Measurements from ENCODE around the gene JADE2. TPM values are rescaled to one million over a fixed set of nuclear protein-coding genes. Genes with fewer than 3 reads are reported as not detected.

JADE2 gene
- total RNA-seq, 1 donor from 2014 or later: 16.8 TPM

DNA sequence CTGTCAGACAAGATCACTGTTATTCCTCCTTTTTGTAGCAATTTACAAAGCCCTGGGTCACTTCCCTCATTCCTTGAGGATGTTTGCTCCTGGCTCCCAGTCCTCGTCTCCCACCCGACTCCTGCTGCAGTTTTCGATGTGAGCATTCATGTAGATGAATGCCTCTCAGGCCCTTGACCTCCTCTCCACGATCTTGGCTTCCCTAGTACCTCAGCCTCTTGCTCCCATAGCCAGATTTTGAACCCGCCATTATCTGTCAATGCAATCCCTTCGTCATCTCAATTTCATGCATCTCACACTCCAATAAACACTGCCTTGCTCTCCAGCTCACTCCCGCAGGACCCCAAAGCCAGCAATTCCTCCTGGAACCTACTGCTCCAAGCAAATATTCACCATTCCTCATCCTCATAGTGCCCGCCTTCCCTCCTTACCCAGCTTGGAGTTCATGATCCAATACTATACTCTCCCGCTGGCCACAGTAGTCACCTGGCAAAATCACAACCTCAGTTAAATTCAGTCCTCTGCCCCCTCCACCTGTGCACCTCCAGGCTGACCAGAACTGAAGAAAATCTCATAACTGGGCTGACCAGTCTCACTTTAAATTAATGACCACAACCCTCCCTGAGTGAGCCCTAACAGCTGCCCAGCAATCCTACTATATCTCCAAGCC lies 35.1 kb upstream of the JADE2 start:
- H3K9me3 Mint-ChIP-seq (ENCODE audit: low read depth): no peaks in the 10 kb centered on the region
- H3K4me1 Mint-ChIP-seq (ENCODE audit: low read depth): no peaks in the 10 kb centered on the region
- H3K27ac Mint-ChIP-seq (ENCODE audit: unreplicated experiment): no peak overlapping the region
- no peak overlapping the region for H3K4me3 Mint-ChIP-seq (ENCODE audit: unreplicated experiment)
- DNase-seq (ENCODE audit: low spot score): peak; percentile 32
- TF ChIP-seq, protein P1, sequence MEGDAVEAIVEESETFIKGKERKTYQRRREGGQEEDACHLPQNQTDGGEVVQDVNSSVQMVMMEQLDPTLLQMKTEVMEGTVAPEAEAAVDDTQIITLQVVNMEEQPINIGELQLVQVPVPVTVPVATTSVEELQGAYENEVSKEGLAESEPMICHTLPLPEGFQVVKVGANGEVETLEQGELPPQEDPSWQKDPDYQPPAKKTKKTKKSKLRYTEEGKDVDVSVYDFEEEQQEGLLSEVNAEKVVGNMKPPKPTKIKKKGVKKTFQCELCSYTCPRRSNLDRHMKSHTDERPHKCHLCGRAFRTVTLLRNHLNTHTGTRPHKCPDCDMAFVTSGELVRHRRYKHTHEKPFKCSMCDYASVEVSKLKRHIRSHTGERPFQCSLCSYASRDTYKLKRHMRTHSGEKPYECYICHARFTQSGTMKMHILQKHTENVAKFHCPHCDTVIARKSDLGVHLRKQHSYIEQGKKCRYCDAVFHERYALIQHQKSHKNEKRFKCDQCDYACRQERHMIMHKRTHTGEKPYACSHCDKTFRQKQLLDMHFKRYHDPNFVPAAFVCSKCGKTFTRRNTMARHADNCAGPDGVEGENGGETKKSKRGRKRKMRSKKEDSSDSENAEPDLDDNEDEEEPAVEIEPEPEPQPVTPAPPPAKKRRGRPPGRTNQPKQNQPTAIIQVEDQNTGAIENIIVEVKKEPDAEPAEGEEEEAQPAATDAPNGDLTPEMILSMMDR (IDR thresholded peaks at IDR 0.05): no peak
- no peaks in the 10 kb centered on the region for H3K27me3 Mint-ChIP-seq (ENCODE audit: low read depth)
- no peaks in the 10 kb centered on the region for H3K36me3 Mint-ChIP-seq (ENCODE audit: low read depth)

- H3K27ac Mint-ChIP-seq (ENCODE audit: unreplicated experiment): no peak overlapping the region
- DNase-seq (ENCODE audit: low spot score): peak; percentile 61
- no peaks in the 10 kb centered on the region for H3K9me3 Mint-ChIP-seq (ENCODE audit: low read depth)
- H3K36me3 Mint-ChIP-seq (ENCODE audit: low read depth): no peaks in the 10 kb centered on the region
- H3K4me3 Mint-ChIP-seq (ENCODE audit: unreplicated experiment): no peak overlapping the region
- H3K27me3 Mint-ChIP-seq (ENCODE audit: low read depth): no peaks in the 10 kb centered on the region
- TF ChIP-seq, protein P1 (IDR thresholded peaks at IDR 0.05): no peak
- H3K4me1 Mint-ChIP-seq (ENCODE audit: low read depth): no peaks in the 10 kb centered on the region
These were observed 34.6 kb upstream of the JADE2 start for GRCh38 chr5:134490925-134491271.

DNA sequence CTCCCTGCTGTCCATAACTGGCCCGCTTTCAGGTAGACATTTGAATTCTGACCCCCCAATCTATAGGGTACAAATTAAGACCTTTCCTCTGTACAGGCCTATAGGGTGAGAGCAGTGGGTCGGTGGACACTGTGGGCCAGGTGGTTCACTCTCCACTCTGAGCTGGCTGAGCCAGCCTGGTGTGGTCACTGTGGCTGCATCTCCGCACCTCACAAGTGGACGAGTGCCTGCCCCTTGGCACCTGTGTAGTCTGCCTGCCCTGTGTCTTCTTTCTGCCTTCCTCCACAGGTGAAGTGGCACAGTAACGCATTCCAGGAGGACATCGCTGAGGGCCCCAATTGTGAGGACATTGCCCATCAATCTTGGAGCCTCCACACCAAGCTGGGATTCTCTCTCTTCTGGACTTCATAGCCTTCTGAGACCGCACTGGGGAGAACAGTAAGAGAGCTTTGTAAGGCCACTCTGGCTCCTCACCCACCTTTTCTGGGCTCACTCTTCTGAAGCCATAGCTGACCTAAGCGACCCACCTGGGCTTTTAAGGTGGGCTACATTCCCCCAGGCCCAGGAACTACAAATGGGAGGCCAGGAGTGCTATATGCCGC lies 33.5 kb upstream of the JADE2 start:
- Mint-ChIP-seq H3K36me3 (ENCODE audit: low read depth) (no peaks in the 10 kb centered on the region), H3K27me3 (ENCODE audit: low read depth) (no peaks in the 10 kb centered on the region), H3K4me3 (ENCODE audit: unreplicated experiment) (no peak overlapping the region), H3K4me1 (ENCODE audit: low read depth) (no peaks in the 10 kb centered on the region), H3K9me3 (ENCODE audit: low read depth) (no peaks in the 10 kb centered on the region), H3K27ac (ENCODE audit: unreplicated experiment) (no peak overlapping the region)
- TF ChIP-seq, protein P1 (IDR thresholded peaks at IDR 0.05): no peak
- peak; percentile 74 for DNase-seq (ENCODE audit: low spot score)

DNA sequence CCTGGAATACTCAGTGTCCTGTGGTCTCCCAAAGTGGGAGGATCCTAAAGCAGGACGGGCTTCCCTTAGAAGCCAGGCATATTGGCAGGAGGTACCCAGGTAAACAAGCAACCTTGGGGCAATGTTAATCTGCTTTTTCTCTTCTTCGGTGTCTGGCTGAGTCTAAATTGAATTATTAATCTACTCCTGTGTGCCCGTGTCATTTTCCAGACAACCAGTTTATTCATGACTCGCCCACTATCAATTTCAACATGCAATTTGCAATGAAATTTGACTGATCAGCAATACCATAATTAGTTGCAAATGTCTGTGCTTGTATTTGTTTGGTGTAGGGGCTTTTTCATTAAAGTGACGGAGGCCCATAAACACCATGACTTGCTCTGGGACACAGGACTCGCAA lies 32.9 kb upstream of the JADE2 start:
- no peak overlapping the region for H3K4me3 Mint-ChIP-seq (ENCODE audit: unreplicated experiment)
- no peaks in the 10 kb centered on the region for H3K9me3 Mint-ChIP-seq (ENCODE audit: low read depth)
- H3K27me3 Mint-ChIP-seq (ENCODE audit: low read depth): no peaks in the 10 kb centered on the region
- H3K36me3 Mint-ChIP-seq (ENCODE audit: low read depth): no peaks in the 10 kb centered on the region
- no peak overlapping the region for H3K27ac Mint-ChIP-seq (ENCODE audit: unreplicated experiment)
- TF ChIP-seq, protein P1 (IDR thresholded peaks at IDR 0.05): no peak
- H3K4me1 Mint-ChIP-seq (ENCODE audit: low read depth): no peaks in the 10 kb centered on the region
- DNase-seq (ENCODE audit: low spot score): no peak

GRCh38 chr5:134493461-134494055 lies 31.9 kb upstream of the JADE2 start:
- Mint-ChIP-seq H3K9me3 (ENCODE audit: low read depth) (no peaks in the 10 kb centered on the region), H3K27me3 (ENCODE audit: low read depth) (no peaks in the 10 kb centered on the region), H3K36me3 (ENCODE audit: low read depth) (no peaks in the 10 kb centered on the region), H3K4me3 (ENCODE audit: unreplicated experiment) (no peak overlapping the region), H3K27ac (ENCODE audit: unreplicated experiment) (no peak overlapping the region), H3K4me1 (ENCODE audit: low read depth) (no peaks in the 10 kb centered on the region)
- TF ChIP-seq, protein P1 (IDR thresholded peaks at IDR 0.05): no peak
- DNase-seq (ENCODE audit: low spot score): peak; percentile 29

Data from chondrocyte (in vitro differentiated cells).